ENCODE results near the gene TMTC1. TPM values are rescaled to one million over a fixed set of nuclear protein-coding genes. Genes with fewer than 3 reads are reported as not detected.

Gene TMTC1
- total and polyA plus RNA-seq, 11 donors, result 8.8 to 101 (median 41.4) TPM

- no peaks in the 10 kb centered on the region for H3K36me3 ChIP-seq
- TF ChIP-seq CTCF (IDR thresholded peaks at IDR 0.05) (no peak), POLR2A (IDR thresholded peaks at IDR 0.05) (no peak)
- H3K27me3 ChIP-seq, result no peaks in the 10 kb centered on the region
- H3K9me3 ChIP-seq, result no peaks in the 10 kb centered on the region
- 75 to 81% (median 78%) methylated on average over 4 of the region's 4 CpGs for WGBS, 4 donors
- H3K4me1 ChIP-seq, result no peaks in the 10 kb centered on the region
- intact Hi-C loops (cut with DNase I), result no loop called here
- H3K4me3 ChIP-seq, result no peak overlapping the region
- ATAC-seq (no peak), DNase-seq (no peak)
- H3K27ac ChIP-seq, result no peak overlapping the region
Observed at GRCh38 chr12:29463198-29463597, 320.5 kb downstream of the TMTC1 start.

GRCh38 chr12:29460082-29460481 is 323.7 kb downstream of the TMTC1 start:
- H3K36me3 ChIP-seq, result no peaks in the 10 kb centered on the region
- H3K4me1 ChIP-seq, result no peaks in the 10 kb centered on the region
- no peaks in the 10 kb centered on the region for H3K9me3 ChIP-seq
- intact Hi-C loops (cut with DNase I), result no loop called here
- 80 to 96% (median 89%) methylated on average over 2 of the region's 2 CpGs for WGBS, 4 donors
- no peak for ATAC-seq
- TF ChIP-seq CTCF (IDR thresholded peaks at IDR 0.05) (no peak), POLR2A (IDR thresholded peaks at IDR 0.05) (no peak)
- no peak overlapping the region for H3K27ac ChIP-seq
- no peaks in the 10 kb centered on the region for H3K27me3 ChIP-seq
- H3K4me3 ChIP-seq, result no peak overlapping the region
- no peak for DNase-seq

GRCh38 chr12:29455087-29455486 is 328.7 kb downstream of the TMTC1 start:
- WGBS, 4 donors, result 57 to 83% (median 65%) methylated on average over 1 of the region's 1 CpG
- TF ChIP-seq POLR2A (IDR thresholded peaks at IDR 0.05) (no peak), CTCF (IDR thresholded peaks at IDR 0.05) (no peak)
- H3K36me3 ChIP-seq, result no peaks in the 10 kb centered on the region
- DNase-seq (no peak), ATAC-seq (no peak)
- H3K27me3 ChIP-seq, result no peaks in the 10 kb centered on the region
- H3K27ac ChIP-seq, result no peak overlapping the region
- no peaks in the 10 kb centered on the region for H3K4me1 ChIP-seq
- intact Hi-C loops (cut with DNase I), result no loop called here
- H3K9me3 ChIP-seq, result peaks cover 0 to 6% (median 0%) of the 10 kb centered on the region in 12 donors
- H3K4me3 ChIP-seq, result no peak overlapping the region

GRCh38 chr12:29451888-29452287 is 331.9 kb downstream of the TMTC1 start:
- no peak for DNase-seq
- TF ChIP-seq CTCF (IDR thresholded peaks at IDR 0.05), result no peak
- TF ChIP-seq POLR2A (IDR thresholded peaks at IDR 0.05), result no peak
- Histone ChIP-seq H3K4me1 (no peaks in the 10 kb centered on the region), H3K9me3 (peaks cover 0 to 8% (median 0%) of the 10 kb centered on the region in 12 donors), H3K27ac (no peak overlapping the region), H3K36me3 (no peaks in the 10 kb centered on the region), H3K27me3 (no peaks in the 10 kb centered on the region), H3K4me3 (no peak overlapping the region)
- ATAC-seq, result no peak
- WGBS, 4 donors, result 85 to 92% (median 91%) methylated on average over 2 of the region's 2 CpGs
- intact Hi-C loops (cut with DNase I), result no loop called here

All from heart left ventricle (tissue), 16 donors.